ENCODE data around the gene DOK3.
"Not testable (repeated sequence)": the region's sequence is repeated elsewhere in the genome, so short reads cannot be mapped to it uniquely, and the experiment has no call there.

Gene DOK3

GRCh38 chr5:177496070-177496726 lies 13.4 kb downstream of the DOK3 start:
- no peak for DNase-seq

DNA sequence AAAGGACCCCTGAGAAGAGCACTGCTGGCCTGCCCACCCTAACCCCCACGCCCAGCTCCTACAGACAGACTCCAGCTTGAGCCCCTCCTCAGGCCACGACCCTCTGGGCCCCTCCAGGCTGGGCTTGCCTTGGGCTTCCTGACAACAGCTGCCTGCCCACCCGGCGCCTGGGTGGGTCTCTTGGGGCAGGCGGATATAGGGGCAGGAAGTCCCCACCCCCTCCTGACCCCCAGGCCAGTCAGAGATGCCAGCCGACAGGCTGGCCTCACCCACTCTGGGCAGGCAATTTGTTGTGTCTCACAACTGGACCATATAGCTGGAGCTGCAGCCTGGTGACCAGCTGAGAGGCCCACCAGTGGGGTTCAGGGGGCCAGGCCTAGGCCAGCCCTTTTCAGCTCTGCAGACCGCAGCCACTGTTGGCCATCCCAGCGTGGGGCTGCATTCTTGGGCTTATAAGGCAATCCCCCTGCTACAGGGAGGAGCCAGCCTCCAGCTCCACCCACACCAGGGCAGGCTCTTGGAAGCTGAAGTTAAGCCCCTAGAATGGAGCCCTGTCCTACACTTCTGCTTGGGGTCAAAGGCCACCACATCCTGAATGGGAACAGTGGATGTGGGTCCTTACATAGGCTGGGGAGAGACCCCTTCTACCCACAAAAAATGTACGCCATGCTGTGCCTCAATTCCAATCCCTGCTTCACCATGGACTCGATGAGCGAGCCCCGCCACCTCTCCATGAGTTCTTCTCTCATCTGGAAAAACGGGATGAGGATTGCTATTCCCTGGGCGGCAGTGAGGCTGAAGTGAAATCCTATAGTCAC lies 14.2 kb downstream of the DOK3 start:
- DNase-seq = no peak

DNA sequence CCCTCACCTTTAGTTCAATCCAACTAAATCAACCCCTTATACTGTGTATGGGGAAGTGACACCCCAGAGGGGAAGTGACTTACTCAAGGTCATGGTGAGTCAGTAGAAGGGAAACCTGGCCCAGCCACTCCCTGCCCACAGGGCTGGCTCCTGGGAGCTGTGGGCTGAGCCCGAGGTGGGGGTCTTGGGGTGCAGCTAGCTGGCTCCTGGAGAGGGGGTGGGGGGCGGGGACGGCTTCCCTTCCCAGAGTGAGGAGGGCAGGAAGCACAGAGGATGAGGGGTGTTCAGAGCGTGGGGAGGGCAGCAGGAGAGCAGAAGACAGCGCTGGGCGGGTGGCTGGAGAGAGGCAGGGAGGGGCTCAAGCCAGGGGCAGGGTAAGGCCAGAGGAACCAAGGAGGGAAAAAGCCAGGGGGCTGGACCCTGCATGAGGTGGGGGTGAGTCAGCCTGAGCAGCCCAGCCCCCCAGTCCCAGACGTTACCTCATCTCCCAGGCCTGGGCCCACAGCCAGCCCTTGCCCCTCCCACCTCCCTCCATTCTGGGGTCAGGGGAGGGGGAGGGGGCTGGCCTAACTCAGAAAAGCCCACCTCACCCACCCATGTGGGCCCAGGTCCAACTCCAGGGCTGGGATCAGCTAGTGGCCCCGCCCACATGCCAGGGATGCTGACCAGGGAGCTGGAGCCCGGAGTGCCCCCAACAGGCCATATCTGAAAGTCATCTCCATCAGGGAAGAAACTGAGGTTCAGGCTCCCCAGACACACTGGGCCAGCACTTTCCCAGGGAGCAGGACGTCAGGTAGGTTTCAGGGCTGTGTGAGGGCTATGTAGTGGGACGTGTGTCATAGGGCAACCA lies 15.1 kb downstream of the DOK3 start:
- no peak for DNase-seq

- no peak for DNase-seq
Observed at GRCh38 chr5:177493795-177494345, 15.8 kb downstream of the DOK3 start.

DNA sequence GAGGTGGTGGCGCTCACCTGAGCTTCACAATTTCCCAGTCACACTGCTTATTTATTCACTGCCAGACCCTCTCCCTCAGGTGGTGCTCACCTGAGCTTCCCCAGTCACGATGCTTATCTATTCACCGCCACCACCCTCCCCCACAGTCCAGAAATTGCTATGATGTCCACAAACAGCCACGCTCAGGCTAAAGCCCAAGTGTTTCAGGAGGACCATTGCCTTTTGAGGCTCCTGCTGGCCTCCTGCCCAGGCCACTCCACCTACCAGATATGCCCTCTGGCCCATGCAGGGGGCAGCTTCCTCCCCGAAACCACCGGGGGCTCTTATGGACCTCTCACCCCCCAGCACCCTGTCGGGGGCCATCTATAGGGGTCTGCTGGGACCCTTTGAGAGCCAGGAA lies 16.8 kb downstream of the DOK3 start:
- no peak for DNase-seq

DNA sequence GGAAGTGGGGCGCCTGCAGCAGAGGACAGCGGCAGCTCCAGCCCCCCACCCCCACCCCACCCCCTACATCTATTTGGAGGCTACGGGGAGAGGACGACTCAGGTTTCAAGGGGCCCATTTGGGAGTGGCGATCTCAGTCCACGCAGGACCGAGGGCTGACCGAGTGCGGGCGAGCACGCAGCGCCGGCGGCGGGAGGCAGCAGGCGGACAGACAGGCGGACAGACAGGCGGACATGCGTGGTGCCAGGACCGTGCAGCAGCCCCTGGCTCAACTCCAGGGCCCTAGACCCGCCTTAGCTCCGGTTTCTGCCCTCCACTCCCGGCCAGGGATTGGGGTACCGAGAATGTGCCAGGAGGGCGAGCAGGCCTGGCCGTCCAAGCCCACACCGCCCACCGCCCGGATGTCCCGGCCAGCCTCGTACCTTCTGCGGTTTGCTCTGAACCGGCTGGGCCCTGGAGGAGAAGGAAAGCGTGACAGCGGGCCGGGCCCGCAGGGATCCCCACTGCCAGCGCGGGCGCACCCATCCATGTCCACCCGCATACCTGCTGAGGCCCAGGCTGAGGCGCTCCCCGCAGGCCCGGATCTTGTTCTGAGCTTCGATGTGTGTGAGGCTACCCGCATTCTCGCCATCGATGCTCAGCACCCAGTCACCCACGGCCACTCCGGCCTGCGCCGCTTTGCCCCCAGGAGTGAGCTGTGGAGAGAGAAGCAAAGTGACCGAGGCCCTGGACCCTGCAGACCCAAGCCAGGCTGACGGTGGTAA lies 17.5 kb downstream of the DOK3 start:
- DNase-seq = no peak

GRCh38 chr5:177491429-177491945 lies 18.1 kb downstream of the DOK3 start:
- DNase-seq = no peak

DNA sequence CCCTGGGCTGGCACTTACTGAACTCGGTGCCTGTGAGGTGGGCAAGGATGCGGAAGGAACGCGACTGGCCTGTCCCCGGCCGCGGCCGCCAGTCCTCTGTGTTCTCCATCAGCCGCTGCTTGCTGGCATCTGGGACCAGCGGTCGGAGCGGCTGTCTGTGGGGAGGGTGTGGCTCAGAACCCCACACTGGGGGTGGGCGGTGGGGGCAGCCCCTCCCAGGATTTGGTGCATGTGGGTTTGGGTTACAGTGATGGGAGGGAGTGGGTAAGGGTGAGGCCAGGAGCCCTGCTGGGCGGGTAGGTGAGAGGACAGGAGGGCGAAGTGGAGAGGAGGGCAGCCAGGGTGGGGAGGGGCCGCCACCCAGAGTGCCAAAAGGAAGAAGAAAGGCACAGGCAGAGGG lies 18.6 kb downstream of the DOK3 start:
- no peak for DNase-seq

DNA sequence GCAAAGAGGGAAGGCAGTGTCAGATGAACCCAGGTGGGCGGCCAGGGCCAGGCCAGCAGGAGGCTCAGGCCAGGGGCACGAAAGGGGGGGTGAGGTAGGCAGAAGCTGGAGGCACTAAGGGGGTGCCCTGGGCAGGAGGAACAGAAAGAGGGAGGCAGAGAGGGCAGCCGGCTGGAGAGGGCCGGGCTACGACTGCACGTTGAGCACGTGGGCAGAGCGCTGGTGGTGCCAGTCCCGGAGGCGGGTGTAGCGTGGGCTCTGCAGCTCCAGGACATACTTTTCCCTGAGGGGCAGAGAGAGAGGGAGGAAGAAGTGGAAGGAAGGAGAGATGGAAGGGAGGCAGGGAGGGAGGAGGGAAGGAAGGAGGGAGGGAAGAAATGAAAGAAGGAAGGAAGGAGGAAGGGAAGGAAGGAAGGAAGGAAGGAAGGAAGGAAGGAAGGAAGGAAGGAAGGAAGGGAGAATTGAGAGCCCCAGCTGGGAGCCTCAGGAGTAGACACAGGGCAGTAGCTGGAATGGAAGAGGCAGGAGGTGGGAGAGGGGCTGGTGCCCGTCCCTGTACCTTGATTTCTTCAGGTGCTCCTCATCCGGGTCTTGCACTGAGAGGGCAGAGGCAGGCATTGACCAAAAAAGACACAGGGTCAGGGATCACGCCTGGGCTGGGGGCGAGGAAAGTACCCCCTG lies 19.2 kb downstream of the DOK3 start:
- no peak for DNase-seq

DNA sequence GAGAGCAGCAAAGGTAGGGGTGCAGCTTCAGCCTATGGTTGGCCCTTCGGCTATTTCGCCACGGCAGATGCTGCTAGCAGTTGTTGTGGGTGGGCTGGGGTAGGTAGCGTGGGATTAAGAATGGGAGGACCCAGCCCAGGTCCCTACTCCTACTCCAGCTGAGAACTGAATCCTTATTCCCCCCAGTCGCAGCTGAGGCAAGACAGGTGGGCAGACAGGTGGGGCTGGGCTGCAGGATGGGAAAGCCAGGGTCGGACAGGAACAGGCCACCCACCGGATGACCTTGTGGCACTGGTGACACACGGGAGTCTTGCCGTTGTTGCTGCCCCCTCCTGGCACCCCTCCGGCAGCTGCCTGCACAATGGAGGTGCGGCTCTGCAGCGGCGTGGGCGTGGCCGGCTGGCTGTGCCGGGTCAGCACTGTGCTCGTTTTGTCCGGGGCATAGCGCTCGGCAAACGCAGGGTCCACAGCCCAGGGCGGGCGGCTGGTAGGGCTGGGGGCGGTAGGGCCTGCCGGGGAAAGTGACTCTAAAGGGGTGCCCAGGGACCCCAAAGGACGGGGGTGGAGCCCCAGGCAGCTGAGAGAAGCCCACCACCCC lies 20.4 kb downstream of the DOK3 start:
- DNase-seq = no peak

DNA sequence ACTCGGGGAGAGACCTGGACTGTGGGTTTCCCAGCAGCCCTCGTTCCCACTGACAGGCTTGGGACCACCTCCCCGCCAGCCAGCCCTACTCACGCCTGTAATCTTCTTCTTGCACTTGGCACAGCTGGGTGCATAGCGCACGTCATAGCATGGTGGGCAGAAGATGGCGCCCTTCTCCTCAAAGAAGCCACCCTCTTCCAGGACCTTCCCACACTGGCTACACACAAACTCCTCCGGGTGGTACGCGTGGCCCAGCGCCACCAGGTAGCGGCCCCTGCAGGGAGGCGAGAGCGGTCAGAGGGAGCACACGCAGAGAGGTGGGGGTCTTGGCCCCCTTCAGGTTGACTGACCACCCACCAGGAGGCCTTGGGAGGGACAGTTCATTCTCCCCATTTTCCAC lies 21.7 kb downstream of the DOK3 start:
- DNase-seq = no peak

- DNase-seq = no peak
Observed at GRCh38 chr5:177487144-177487543, 22.5 kb downstream of the DOK3 start.

DNA sequence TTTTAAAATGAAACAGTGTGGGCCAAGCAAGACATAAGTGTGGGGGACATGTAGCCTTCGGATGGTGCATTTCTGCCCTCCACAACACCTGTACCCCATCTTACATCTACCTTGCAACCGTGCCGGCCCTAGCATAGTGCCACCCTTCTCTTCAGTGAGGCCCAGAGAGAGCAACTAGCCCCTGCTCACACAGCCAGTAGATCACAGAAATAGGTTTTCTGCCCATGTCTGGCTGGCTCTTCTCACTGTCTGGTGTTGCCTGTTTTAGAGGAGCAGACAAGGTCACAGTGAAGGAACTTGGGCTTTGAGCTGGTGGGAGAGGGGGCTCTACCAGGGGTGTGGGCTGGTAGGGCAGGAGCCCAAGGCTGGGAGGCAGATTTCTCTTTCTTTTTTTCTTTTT lies 23.4 kb downstream of the DOK3 start:
- DNase-seq = no peak

DNA sequence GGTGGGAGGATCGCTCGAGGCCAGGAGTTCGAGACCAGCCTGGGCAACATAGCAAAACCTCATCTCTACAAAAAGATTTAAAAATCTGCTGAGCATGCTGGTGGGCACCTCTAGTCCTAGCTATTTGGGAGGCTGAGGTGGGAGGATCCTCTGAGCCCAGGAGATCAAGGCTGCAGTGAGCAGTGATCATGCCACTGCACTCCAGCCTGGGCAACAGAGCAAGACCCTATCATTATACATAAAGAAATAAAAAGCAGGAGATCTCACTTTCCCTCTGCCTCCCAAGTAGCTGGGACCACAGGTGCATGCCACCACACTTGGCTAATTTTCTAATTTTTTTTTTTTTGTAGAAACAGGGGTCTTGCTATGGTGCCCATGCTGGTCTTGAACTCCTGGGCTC lies 23.9 kb downstream of the DOK3 start:
- not testable (repeated sequence) for DNase-seq

DNA sequence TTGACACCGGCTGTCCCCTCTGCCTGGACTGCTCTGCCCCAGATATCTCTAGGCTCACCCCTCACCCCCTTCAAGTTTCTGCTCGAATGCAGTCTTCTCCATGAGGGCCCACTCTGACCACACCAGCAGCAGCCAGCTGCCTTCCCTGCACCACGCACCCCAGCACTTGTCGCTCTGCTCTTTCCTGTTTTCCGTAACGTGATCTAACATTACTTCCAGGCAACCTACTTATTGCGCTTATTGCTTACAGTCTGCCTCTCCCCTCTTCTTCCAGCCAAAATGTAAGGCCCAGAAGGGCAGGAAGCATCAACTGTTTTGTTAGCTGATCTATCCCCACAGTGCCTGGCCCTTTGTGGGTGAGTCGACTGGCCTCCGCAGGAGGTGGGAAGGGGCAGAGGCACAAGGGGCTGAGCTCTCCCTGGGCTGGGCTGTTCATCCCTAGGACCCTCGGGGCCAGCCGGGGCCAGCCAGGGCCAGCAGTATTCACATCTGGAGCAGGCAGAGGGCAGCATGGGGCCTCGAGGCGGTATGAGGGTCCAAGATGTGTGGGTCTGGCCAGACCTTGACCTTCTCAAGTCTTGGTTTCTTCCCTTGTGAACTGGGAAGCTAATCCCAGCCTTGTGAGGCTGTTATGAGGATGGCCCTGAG lies 24.6 kb downstream of the DOK3 start:
- no peak for DNase-seq

- DNase-seq = no peak
Observed at GRCh38 chr5:177483994-177484901, 25.4 kb downstream of the DOK3 start.

DNA sequence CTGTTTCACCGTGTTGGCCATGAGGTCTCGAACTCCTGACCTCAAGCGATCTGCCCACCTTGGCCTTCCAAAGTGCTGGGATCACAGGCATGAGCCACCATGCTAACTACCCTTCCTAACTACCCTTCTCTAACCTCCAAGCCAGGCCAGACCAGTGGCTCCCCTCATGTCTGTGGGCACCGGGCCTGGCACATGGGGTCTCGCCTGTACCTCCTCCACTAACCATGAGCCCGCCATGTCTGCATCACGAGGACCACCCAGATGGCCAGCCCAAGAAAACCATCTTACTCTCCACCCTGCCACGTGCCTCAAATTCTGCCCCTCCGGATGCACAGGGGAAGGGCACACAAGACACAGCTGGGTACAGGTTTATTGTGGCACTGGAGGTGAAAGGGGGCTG lies 26.6 kb downstream of the DOK3 start:
- DNase-seq = no peak

DNA sequence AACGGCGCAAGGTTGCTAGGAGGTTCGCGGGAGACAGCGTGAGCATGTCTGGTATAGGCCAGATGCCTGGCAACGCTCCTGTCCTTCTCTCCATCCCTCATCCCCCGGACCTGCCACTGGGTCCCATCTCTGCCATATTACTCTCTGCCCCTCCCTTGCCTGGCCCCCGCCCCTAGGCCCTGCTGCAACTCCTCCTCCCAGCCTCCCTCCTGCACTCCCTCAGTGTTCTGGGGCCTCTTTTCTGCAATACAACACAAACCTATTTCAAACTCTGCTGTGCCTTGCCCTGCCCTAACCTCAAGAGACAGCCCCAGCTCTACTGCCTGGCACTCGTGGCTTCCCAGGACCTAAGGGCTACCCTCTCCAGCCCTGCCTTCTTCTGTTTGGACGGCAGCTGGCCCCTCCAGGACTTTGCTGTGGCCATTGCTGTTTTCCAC lies 27.2 kb downstream of the DOK3 start:
- no peak for DNase-seq

GRCh38 chr5:177479774-177480173 lies 29.9 kb downstream of the DOK3 start:
- DNase-seq = no peak
